DND-41 (cell line): Measurements from ENCODE around the gene AHSA1.

Experiments
- CTCF ChIP-seq: IDR thresholded peaks from 2 replicates; pipeline ENCODE4 v1.5.1; 2012; ENCODE audit warnings: borderline replicate concordance, low read length, moderate library complexity, mild to moderate bottlenecking; ENCODE audit not compliant: poor library complexity, severe bottlenecking; ENCODE audit errors: extremely low read depth
- EZH2 ChIP-seq: IDR thresholded peaks from 3 replicates; pipeline ENCODE4 v1.6.1; 2012; ENCODE audit warnings: borderline replicate concordance, low read depth, mild to moderate bottlenecking, moderate library complexity, low read length, inconsistent platforms; ENCODE audit not compliant: severe bottlenecking

GRCh38 chr14:77442196-77442595 lies 15.7 kb upstream of the AHSA1 start:
- TF ChIP-seq CTCF (no peak), EZH2 (no peak)
